ENCODE results near the gene YDJC.
"Not testable (repeated sequence)": the region's sequence is repeated elsewhere in the genome, so short reads cannot be mapped to it uniquely, and the experiment has no call there.

YDJC gene

GRCh38 chr22:21624120-21624879 lies 5.5 kb downstream of the YDJC start:
- peak overlapping the region in 2 of 3 experiments; percentile 24 to 41 for H3K27ac Mint-ChIP-seq
- H3K4me3 Mint-ChIP-seq, result no peak overlapping the region
- peaks cover 44% of the 10 kb centered on the region for H3K4me1 Mint-ChIP-seq
- TF ChIP-seq, protein P1, sequence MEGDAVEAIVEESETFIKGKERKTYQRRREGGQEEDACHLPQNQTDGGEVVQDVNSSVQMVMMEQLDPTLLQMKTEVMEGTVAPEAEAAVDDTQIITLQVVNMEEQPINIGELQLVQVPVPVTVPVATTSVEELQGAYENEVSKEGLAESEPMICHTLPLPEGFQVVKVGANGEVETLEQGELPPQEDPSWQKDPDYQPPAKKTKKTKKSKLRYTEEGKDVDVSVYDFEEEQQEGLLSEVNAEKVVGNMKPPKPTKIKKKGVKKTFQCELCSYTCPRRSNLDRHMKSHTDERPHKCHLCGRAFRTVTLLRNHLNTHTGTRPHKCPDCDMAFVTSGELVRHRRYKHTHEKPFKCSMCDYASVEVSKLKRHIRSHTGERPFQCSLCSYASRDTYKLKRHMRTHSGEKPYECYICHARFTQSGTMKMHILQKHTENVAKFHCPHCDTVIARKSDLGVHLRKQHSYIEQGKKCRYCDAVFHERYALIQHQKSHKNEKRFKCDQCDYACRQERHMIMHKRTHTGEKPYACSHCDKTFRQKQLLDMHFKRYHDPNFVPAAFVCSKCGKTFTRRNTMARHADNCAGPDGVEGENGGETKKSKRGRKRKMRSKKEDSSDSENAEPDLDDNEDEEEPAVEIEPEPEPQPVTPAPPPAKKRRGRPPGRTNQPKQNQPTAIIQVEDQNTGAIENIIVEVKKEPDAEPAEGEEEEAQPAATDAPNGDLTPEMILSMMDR (IDR thresholded peaks at IDR 0.05; ENCODE audit: unreplicated experiment in 3 of 3), result peak; percentile 14 to 48 (median 22)
- H3K27me3 Mint-ChIP-seq (ENCODE audit: low read depth), result no peaks in the 10 kb centered on the region
- peaks cover 23% of the 10 kb centered on the region for H3K36me3 Mint-ChIP-seq (ENCODE audit: low read depth)
- no peaks in the 10 kb centered on the region for H3K9me3 Mint-ChIP-seq

GRCh38 chr22:21623648-21623970 lies 6.2 kb downstream of the YDJC start:
- TF ChIP-seq, protein P1 (IDR thresholded peaks at IDR 0.05; ENCODE audit: unreplicated experiment in 3 of 3), result no peak
- H3K27me3 Mint-ChIP-seq (ENCODE audit: low read depth), result no peaks in the 10 kb centered on the region
- H3K36me3 Mint-ChIP-seq (ENCODE audit: low read depth), result peaks cover 23% of the 10 kb centered on the region

DNA sequence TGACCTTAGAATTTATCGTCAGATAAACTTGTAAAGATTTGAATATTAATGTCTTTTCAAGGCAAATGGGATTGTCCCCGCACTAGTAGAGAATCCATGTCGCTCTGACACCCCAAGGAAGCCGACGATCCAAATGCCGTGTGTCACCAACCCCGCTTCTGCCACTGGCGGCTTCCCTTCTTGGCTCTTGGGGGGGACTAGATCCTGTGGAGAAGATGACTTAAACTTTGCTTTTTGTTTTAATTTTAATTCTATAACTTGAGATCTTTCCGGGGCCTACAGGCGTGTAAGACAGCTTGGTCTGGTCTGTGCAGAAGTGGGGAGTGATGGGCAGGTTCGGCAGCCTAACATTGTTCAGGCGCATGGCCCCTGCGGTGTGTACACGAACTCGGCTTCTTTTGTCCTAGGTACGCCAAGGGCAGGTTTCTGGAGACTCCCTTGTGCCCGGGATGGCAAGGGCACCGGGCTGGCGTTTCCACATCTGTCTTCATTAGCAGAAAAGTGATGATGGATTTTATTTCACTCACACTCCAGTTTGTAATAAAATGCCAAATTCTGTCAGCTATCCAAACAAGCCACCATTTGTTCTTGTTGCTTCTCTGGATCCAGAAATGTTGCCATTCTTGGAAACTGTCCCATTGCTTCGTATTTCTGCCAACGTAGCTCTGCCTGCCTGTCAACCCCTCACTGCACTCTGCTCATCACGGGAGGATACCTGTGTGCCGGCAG lies 6.7 kb downstream of the YDJC start:
- peak overlapping the region in 1 of 3 experiments; percentile 8 for H3K4me3 Mint-ChIP-seq
- H3K36me3 Mint-ChIP-seq (ENCODE audit: low read depth), result peaks cover 21% of the 10 kb centered on the region
- peak overlapping the region in 2 of 3 experiments; percentile 48 to 65 for H3K27ac Mint-ChIP-seq
- TF ChIP-seq, protein P1 (IDR thresholded peaks at IDR 0.05; ENCODE audit: unreplicated experiment in 3 of 3), result no peak
- no peaks in the 10 kb centered on the region for H3K27me3 Mint-ChIP-seq (ENCODE audit: low read depth)
- no peaks in the 10 kb centered on the region for H3K9me3 Mint-ChIP-seq
- peaks cover 42% of the 10 kb centered on the region for H3K4me1 Mint-ChIP-seq

More at GRCh38 chr22:21623648-21623970, 6.2 kb downstream of the YDJC start:
- Mint-ChIP-seq H3K4me1 (peaks cover 44% of the 10 kb centered on the region), H3K27ac (peak overlapping the region in 1 of 3 experiments; percentile 41), H3K9me3 (no peaks in the 10 kb centered on the region), H3K4me3 (no peak overlapping the region)

GRCh38 chr22:21622011-21622918 lies 7.6 kb downstream of the YDJC start:
- Mint-ChIP-seq H3K27ac (peak overlapping the region in 2 of 3 experiments; percentile 48 to 65), H3K4me3 (peak overlapping the region in 1 of 3 experiments; percentile 8), H3K4me1 (peaks cover 38% of the 10 kb centered on the region), H3K36me3 (ENCODE audit: low read depth) (peaks cover 20% of the 10 kb centered on the region), H3K27me3 (ENCODE audit: low read depth) (no peaks in the 10 kb centered on the region), H3K9me3 (no peaks in the 10 kb centered on the region)
- TF ChIP-seq, protein P1 (IDR thresholded peaks at IDR 0.05; ENCODE audit: unreplicated experiment in 3 of 3), result no peak

DNA sequence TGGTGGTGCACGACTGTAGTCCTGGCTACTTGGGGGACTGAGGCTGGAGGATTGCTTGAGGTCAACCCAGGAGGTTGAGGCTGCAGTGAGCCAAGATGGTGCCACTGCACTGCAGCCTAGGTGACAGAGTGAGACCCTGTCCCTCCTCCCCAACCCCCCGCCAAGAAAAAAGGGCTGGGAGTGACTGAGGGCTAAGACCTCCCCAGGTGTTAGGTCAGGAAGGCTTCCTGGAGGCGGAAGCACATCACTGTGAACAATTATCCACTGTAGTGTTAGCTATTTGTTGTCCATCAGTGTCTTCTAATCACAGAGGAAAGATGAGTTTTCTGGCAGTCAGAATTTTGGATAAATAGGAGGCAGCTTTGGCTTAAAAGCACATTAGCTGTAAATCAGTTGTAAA lies 8.8 kb downstream of the YDJC start:
- H3K27me3 Mint-ChIP-seq (ENCODE audit: low read depth), result no peaks in the 10 kb centered on the region
- TF ChIP-seq, protein P1 (IDR thresholded peaks at IDR 0.05; ENCODE audit: unreplicated experiment in 3 of 3), result no peak
- H3K9me3 Mint-ChIP-seq, result no peaks in the 10 kb centered on the region
- H3K4me3 Mint-ChIP-seq, result no peak overlapping the region
- peaks cover 22% of the 10 kb centered on the region for H3K36me3 Mint-ChIP-seq (ENCODE audit: low read depth)
- no peak overlapping the region for H3K27ac Mint-ChIP-seq
- peaks cover 29% of the 10 kb centered on the region for H3K4me1 Mint-ChIP-seq

- H3K27me3 Mint-ChIP-seq (ENCODE audit: low read depth); H3K27ac Mint-ChIP-seq; H3K9me3 Mint-ChIP-seq; H3K4me3 Mint-ChIP-seq: not testable (repeated sequence)
- H3K4me1 Mint-ChIP-seq, result peaks cover 11% of the 10 kb centered on the region
- H3K36me3 Mint-ChIP-seq (ENCODE audit: low read depth), result peaks cover 32% of the 10 kb centered on the region
Measured at GRCh38 chr22:21617337-21617736, 12.5 kb downstream of the YDJC start.
